ENCODE results near the gene KIF26A. TPM values are rescaled to one million over a fixed set of nuclear protein-coding genes. Genes with fewer than 3 reads are reported as not detected.

KIF26A gene
- total RNA-seq, 2 donors from 2014 or later = 2.0 to 3.9 TPM

DNA sequence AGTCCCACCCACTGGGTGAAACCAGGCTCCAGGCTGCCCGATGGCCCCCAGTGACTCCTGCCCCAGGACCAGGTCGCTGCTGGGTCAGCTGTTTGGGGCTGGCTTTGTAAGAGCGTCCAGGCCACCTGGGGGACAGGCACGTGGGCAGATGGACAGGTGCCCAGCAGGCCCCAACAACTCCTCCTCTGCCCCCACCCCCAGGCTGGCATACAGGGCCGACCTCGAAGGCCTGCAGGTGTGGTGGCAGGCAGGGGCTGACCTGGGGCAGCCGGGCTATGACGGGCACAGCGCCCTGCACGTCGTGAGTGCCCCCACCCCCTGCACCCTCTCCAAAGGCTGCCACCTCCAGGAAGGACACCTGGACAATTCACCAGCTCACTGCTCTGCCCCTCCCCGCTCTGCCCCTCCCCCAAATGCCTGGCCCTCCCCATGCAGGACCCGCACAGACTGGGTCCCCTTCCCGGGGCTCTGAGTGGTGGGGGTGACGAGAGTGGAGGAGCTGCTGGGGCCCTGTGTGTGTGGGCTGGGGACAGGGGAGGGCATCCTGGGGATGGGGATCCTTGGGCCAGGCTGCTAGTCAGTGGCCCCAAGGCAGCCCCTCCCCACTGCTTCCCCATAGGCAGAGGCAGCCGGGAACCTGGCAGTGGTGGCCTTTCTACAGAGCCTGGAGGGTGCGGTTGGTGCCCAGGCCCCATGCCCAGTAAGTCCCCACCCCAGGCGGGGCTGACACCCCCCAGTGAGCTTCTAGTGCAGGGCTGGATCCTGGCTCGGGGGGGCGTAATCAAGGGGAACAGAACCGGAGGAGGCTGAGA, 26.9 kb upstream of the KIF26A start:
- DNase-seq (ENCODE audit: low spot score) (no peak), ATAC-seq (ENCODE audit: insufficient number of reproducible peaks, low FRiP score, low read depth) (no peak)
- H3K36me3 ChIP-seq = no peaks in the 10 kb centered on the region
- no peaks in the 10 kb centered on the region for H3K27me3 ChIP-seq (replicated peaks; ENCODE audit: insufficient read depth)
- H3K27ac ChIP-seq = no peak overlapping the region
- no peaks in the 10 kb centered on the region for H3K9me3 ChIP-seq
- peaks cover 0 to 4% of the 10 kb centered on the region in 2 donors for H3K4me1 ChIP-seq (ENCODE audit: control insufficient read depth in 1 of 2, low read depth in 2 of 2)
- TF ChIP-seq, protein P1, sequence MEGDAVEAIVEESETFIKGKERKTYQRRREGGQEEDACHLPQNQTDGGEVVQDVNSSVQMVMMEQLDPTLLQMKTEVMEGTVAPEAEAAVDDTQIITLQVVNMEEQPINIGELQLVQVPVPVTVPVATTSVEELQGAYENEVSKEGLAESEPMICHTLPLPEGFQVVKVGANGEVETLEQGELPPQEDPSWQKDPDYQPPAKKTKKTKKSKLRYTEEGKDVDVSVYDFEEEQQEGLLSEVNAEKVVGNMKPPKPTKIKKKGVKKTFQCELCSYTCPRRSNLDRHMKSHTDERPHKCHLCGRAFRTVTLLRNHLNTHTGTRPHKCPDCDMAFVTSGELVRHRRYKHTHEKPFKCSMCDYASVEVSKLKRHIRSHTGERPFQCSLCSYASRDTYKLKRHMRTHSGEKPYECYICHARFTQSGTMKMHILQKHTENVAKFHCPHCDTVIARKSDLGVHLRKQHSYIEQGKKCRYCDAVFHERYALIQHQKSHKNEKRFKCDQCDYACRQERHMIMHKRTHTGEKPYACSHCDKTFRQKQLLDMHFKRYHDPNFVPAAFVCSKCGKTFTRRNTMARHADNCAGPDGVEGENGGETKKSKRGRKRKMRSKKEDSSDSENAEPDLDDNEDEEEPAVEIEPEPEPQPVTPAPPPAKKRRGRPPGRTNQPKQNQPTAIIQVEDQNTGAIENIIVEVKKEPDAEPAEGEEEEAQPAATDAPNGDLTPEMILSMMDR (IDR thresholded peaks at IDR 0.05) = no peak
- H3K4me3 ChIP-seq = no peak overlapping the region

DNA sequence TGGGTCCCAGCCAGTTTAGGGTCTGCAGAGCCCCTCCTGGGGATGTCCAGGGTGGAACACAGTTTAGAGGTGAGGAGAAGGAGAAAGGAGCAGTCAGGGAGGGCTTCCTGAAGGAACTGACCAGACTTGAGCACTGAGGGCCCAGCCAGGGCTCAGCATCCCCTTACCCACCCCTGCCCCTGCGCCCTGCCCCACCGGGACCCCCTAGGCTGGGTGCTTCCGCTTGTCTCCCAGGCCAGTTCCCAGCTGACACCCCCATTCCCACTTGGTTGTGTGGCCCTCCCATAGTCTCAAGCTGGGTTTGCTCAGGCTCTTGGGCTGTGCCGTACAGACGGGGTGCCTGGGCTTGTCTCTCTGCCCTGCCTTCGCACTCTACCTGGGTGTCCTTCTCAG, 26.3 kb upstream of the KIF26A start:
- no peak overlapping the region for H3K27ac ChIP-seq
- H3K36me3 ChIP-seq = no peaks in the 10 kb centered on the region
- H3K9me3 ChIP-seq = no peaks in the 10 kb centered on the region
- no peaks in the 10 kb centered on the region for H3K27me3 ChIP-seq (replicated peaks; ENCODE audit: insufficient read depth)
- peaks cover 0 to 10% of the 10 kb centered on the region in 2 donors for H3K4me1 ChIP-seq (ENCODE audit: control insufficient read depth in 1 of 2, low read depth in 2 of 2)
- no peak for DNase-seq (ENCODE audit: low spot score)
- no peak overlapping the region for H3K4me3 ChIP-seq
- TF ChIP-seq, protein P1 (IDR thresholded peaks at IDR 0.05) = no peak
- ATAC-seq (ENCODE audit: insufficient number of reproducible peaks, low FRiP score, low read depth) = no peak

DNA sequence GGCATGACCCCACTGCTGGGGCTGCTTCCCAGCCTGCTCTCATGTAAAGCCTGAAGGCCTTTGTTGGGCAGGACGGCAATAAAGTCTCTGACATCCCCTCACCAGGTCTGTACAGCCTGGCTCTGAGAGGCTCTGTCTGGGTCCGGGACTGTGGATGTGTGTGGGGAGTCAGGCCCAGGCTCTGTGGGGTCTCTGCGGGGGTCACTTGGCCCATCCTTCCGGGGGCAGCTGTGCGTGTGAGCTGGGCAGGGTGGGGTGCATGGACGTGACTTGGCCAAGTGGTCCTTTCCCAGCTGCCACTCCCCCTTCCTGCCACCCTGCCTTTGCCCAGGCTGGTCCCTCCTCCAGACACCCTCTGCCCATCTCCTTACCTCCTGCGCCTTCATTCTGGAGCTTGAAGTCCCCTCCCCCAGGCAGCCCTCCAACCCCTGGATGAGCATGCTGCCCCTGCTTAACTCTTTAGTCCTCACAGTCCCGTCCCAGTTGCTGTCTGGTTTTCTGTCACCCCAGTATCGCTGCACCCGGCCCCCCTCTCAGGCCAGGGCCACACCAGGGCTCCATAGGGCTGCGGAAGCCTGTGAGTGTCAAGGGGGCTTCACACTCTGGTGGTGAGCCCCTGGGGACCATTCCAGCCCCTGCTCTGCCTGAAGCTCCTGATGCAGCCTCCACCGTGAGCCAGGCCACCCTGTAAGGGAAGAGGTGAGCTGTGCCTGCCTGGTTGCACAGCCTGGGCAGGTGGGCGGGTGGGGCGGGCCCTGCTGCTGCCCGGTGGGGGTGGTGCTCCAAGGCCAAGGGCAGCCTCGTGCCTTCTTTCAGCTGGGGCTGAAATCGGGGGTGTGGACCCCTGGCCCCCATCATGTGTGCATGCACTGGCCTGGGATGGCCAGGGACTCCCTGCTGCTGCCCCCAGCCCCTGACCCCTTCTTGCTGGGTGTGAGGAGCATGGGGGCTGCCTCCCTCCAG, 25.5 kb upstream of the KIF26A start:
- no peaks in the 10 kb centered on the region for H3K9me3 ChIP-seq
- no peaks in the 10 kb centered on the region for H3K27me3 ChIP-seq (replicated peaks; ENCODE audit: insufficient read depth)
- no peak overlapping the region for H3K4me3 ChIP-seq
- H3K4me1 ChIP-seq (ENCODE audit: control insufficient read depth in 1 of 2, low read depth in 2 of 2) = peaks cover 0 to 16% of the 10 kb centered on the region in 2 donors
- DNase-seq (ENCODE audit: low spot score) (no peak), ATAC-seq (ENCODE audit: insufficient number of reproducible peaks, low FRiP score, low read depth) (no peak)
- H3K36me3 ChIP-seq = no peaks in the 10 kb centered on the region
- TF ChIP-seq, protein P1 (IDR thresholded peaks at IDR 0.05) = no peak
- H3K27ac ChIP-seq = no peak overlapping the region

DNA sequence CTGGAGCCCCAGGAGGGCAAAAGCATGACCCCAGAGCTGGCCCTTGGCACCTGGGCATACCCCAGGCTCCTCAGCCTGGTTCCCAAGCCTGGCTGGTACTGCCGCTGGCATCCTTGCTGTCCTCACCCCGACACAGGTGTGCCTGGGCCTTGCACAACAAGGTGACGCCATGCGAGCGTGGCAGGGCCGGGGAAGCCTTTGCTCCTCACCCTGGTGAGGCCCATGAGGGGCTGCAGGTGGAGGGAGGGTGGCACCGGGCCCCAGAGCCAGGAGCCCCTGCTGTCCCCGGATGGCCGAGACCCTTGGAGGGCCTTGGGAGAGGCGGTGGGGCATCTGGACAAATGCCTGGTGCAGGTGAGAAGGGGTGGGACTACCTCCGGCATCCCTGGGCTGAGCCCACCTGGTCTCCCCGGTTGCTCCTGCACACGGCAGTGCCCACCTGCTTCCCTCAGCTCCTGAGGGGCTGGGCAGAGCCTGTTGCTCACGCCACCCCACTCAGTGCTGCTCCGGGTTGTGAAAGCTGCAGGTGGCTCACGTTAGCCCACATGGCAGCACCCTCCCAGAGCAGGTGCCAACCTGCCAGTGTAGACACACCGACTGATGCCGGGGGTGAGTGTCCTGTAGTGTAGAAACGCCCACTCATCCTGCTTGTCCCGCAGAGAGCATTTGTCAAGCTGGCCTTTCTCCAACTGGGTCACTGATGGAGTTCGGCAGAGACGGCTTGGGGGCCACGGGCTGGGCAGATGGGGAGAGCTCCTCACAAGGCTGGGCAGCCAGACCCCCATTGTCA, 24.6 kb upstream of the KIF26A start:
- DNase-seq (ENCODE audit: low spot score) = no peak
- H3K27me3 ChIP-seq (replicated peaks; ENCODE audit: insufficient read depth) = no peaks in the 10 kb centered on the region
- no peak overlapping the region for H3K27ac ChIP-seq
- TF ChIP-seq, protein P1 (IDR thresholded peaks at IDR 0.05) = no peak
- H3K36me3 ChIP-seq = no peaks in the 10 kb centered on the region
- ATAC-seq (ENCODE audit: insufficient number of reproducible peaks, low FRiP score, low read depth) = no peak
- H3K4me3 ChIP-seq = no peak overlapping the region
- peaks cover 0 to 16% of the 10 kb centered on the region in 2 donors for H3K4me1 ChIP-seq (ENCODE audit: control insufficient read depth in 1 of 2, low read depth in 2 of 2)
- H3K9me3 ChIP-seq = no peaks in the 10 kb centered on the region

Measured in thoracic aorta (tissue), 2 donors.